HCT116 (cell line): ENCODE measurements around the gene TRIP10. TPM values are rescaled to one million over a fixed set of nuclear protein-coding genes. Genes with fewer than 3 reads are reported as not detected.
A peak's percentile ranks its signal among the peaks of the same experiment; 100 is the strongest.

Experiments used
- ATAC-seq: fragments of 200-7000 bp; cut with Tn5 transposase; 2 replicates; pipeline ENCODE4 v1.9.1; 2020; ENCODE audit warnings: mild to moderate bottlenecking, moderate library complexity
- BruUV-seq: library from RNA; stranded (reverse); fragments of 400-500 nt; replicated peaks from 2 replicates; lab custom pipeline; 2021; lab: Mats Ljungman, UMichigan
- CTCF ChIA-PET: fragments of 300-600 bp; sonication (Branson Sonifier 250); formaldehyde crosslinking; loops from one replicate; lab custom pipeline; 2021; ENCODE audit warnings: antibody characterized with exemption; lab: Charles Lee
- POLR2A ChIA-PET: fragments of 300-600, 350-600 bp; sonication (Branson Sonifier 250); formaldehyde crosslinking; loops from one replicate; lab custom pipeline; 2021; ENCODE audit warnings: antibody characterized with exemption; lab: Charles Lee
- RAD21 ChIA-PET, 2 experiments: fragments of 300-600 bp; sonication (Branson Sonifier 250); formaldehyde crosslinking; loops; one replicate each; lab custom pipeline; 2023; ENCODE audit warnings: low total read pairs in 2 of 2; ENCODE audit not compliant: uncharacterized antibody in 2 of 2, unreplicated experiment in 2 of 2, low non-redundant PET in 1 of 2; lab: Charles Lee
- DNase-seq: peaks from one replicate; pipeline ENCODE4 v3.0.0-alpha.2; 2010; ENCODE audit warnings: low read depth, low spot score
- H2AFZ ChIP-seq: fragments of 200-600 bp; shearing (Covaris generic), sonication (generic); 2 replicates; pipeline ENCODE4 v1.6.1; 2017; ENCODE audit warnings: low read depth, mixed run types, mixed read lengths, antibody characterized with exemption, low read length; ENCODE audit not compliant: poor library complexity, severe bottlenecking
- H3K27ac ChIP-seq: 2 replicates; pipeline ENCODE4 v1.5.1; 2012; ENCODE audit warnings: low read depth, low read length
- H3K27me3 ChIP-seq: fragments of 200-600 bp; sonication (generic); 2 replicates; pipeline ENCODE4 v1.6.1; 2016; ENCODE audit warnings: mixed run types, low read length, mixed read lengths; ENCODE audit not compliant: insufficient read depth
- H3K36me3 ChIP-seq, 2 experiments: fragments of 200-500 bp in 1 of 2; fragments of 200-600 bp in 1 of 2; sonication (Bioruptor generic) in 1 of 2; sonication (generic) in 1 of 2; 2 replicates each; pipeline versions ENCODE4 v1.5.1 to v1.6.1; 2014 to 2016; ENCODE audit warnings: low read length in 2 of 2, inconsistent platforms in 1 of 2, mixed read lengths in 1 of 2, mixed run types in 1 of 2; ENCODE audit not compliant: insufficient read depth in 2 of 2, control insufficient read depth in 1 of 2
- H3K4me1 ChIP-seq, 2 experiments: fragments of 200-600 bp in 1 of 2; sonication (generic) in 1 of 2; 2 replicates each; pipeline versions ENCODE4 v1.5.1 to v1.6.1; 2012 to 2017; ENCODE audit warnings: low read length in 2 of 2, inconsistent platforms in 1 of 2, mild to moderate bottlenecking in 1 of 2, mixed read lengths in 1 of 2, mixed run types in 1 of 2, moderate library complexity in 1 of 2; ENCODE audit not compliant: insufficient read depth in 2 of 2, control insufficient read depth in 1 of 2
- H3K4me2 ChIP-seq: fragments of 200-600 bp; sonication (generic); 2 replicates; pipeline ENCODE4 v1.6.1; 2017; ENCODE audit warnings: mixed run types, low read length, mixed read lengths
- H3K4me3 ChIP-seq, 2 experiments: fragments of 200-600 bp in 1 of 2; sonication (generic) in 1 of 2; replicated peaks in 1 of 2; 2 replicates each; pipeline ENCODE4 v1.5.1; 2011 to 2016; ENCODE audit warnings: low read length in 2 of 2, control low read depth in 1 of 2, low read depth in 1 of 2, mild to moderate bottlenecking in 1 of 2, mixed read lengths in 1 of 2, mixed run types in 1 of 2
- H3K79me2 ChIP-seq: fragments of 200-600 bp; sonication (generic); 2 replicates; pipeline ENCODE4 v1.6.1; 2017; ENCODE audit warnings: mild to moderate bottlenecking, mixed run types, low read length, moderate library complexity, mixed read lengths; ENCODE audit not compliant: insufficient read depth
- H3K9ac ChIP-seq: fragments of 200-600 bp; sonication (generic); 2 replicates; pipeline ENCODE4 v1.6.1; 2016; ENCODE audit warnings: low read length, mixed read lengths
- H3K9me2 ChIP-seq: fragments of 200-600 bp; sonication (generic), shearing (Covaris generic); 2 replicates; pipeline ENCODE4 v1.6.1; 2017; ENCODE audit warnings: mixed run types, mild to moderate bottlenecking, moderate library complexity; ENCODE audit not compliant: insufficient read depth
- H3K9me3 ChIP-seq, 2 experiments: fragments of 200-500 bp in 1 of 2; fragments of 200-600 bp in 1 of 2; sonication (Bioruptor generic) in 1 of 2; sonication (generic) in 1 of 2; 2 replicates each; pipeline ENCODE4 v1.6.1; 2014 to 2017; ENCODE audit warnings: low read length in 2 of 2, mixed read lengths in 2 of 2, inconsistent platforms in 1 of 2, low read depth in 1 of 2, mild to moderate bottlenecking in 1 of 2, mixed run types in 1 of 2, moderate library complexity in 1 of 2; ENCODE audit not compliant: control insufficient read depth in 1 of 2, insufficient read depth in 1 of 2
- H4K20me1 ChIP-seq: fragments of 200-600 bp; sonication (generic), shearing (Covaris generic); 2 replicates; pipeline ENCODE4 v1.6.1; 2017; ENCODE audit warnings: mixed run types, mild to moderate bottlenecking, moderate library complexity; ENCODE audit not compliant: insufficient read depth
- ELF1 ChIP-seq: IDR thresholded peaks from 2 replicates; pipeline ENCODE4 v1.6.1; 2012; ENCODE audit warnings: low read depth, borderline replicate concordance
- EZH2 ChIP-seq: fragments of 200-600 bp; sonication (generic); IDR thresholded peaks from 2 replicates; pipeline ENCODE4 v1.6.1; 2017; ENCODE audit warnings: antibody characterized with exemption, mixed run types
- EZH2phosphoT487 ChIP-seq: fragments of 200-600 bp; IDR thresholded peaks from 2 replicates; pipeline ENCODE4 v1.6.1; 2018; ENCODE audit warnings: antibody characterized with exemption, borderline replicate concordance
- FOSL1 ChIP-seq: IDR thresholded peaks from 2 replicates; pipeline ENCODE4 v1.6.1; 2012; ENCODE audit warnings: low read depth
- JUND ChIP-seq: IDR thresholded peaks from 2 replicates; pipeline ENCODE4 v1.6.1; 2012
- POLR2A ChIP-seq: IDR thresholded peaks from 2 replicates; pipeline ENCODE4 v1.7.0; 2011; ENCODE audit warnings: borderline replicate concordance; ENCODE audit not compliant: insufficient read depth, insufficient read length; ENCODE audit errors: extremely low read depth
- POLR2AphosphoS5 ChIP-seq: IDR thresholded peaks from 2 replicates; pipeline ENCODE4 v1.6.1; 2011; ENCODE audit warnings: mild to moderate bottlenecking, low read depth, low read length, moderate library complexity
- RAD21 ChIP-seq: IDR thresholded peaks from 2 replicates; pipeline ENCODE4 v1.6.1; 2012; ENCODE audit warnings: low read depth, mild to moderate bottlenecking
- TCF7L2 ChIP-seq: IDR thresholded peaks from 2 replicates; pipeline ENCODE4 v1.7.0; 2011; ENCODE audit warnings: borderline replicate concordance, inconsistent platforms; ENCODE audit not compliant: insufficient read depth, insufficient read length; ENCODE audit errors: extremely low read depth
- intact Hi-C: fragments of 100-400 bp; cut with micrococcal nuclease; formaldehyde crosslinking; loops from 2 replicates; pipeline ENCODE4 v1.10.0; 2022
- total RNA-seq: library from RNA; stranded (reverse); gene quantifications from one replicate; pipeline ENCODE4 v1.2.1, GENCODE V29; 2021; ENCODE audit not compliant: unreplicated experiment

Gene TRIP10
- total RNA-seq, 1 experiment from 2014 or later: 111 TPM

- peak within 1 kb of the TSS; percentile 86 for H3K9ac ChIP-seq
- CTCF ChIA-PET: interaction anchor here (0.7 to 3.9 kb wide), 7 partner anchors 11 to 221 kb away, joined by 3 to 91 read pairs (median 4); no protein-coding TSS in a partner anchor
- DNase-seq: peak; percentile 100
- H2AFZ ChIP-seq: no peak within 1 kb of the TSS
- no peaks in the 10 kb centered on the region for H3K9me2 ChIP-seq
- peak within 1 kb of the TSS; percentile 99 for H3K4me3 ChIP-seq
- no peaks in the 10 kb centered on the region for H4K20me1 ChIP-seq
- TF ChIP-seq POLR2AphosphoS5: peak; percentile 65
- no peak for TF ChIP-seq EZH2
- no peak for TF ChIP-seq RAD21
- no peak for TF ChIP-seq ELF1
- TF ChIP-seq POLR2A: no peak
- peak; percentile 77 for TF ChIP-seq TCF7L2
- TF ChIP-seq JUND: no peak
- TF ChIP-seq FOSL1: no peak
- TF ChIP-seq EZH2phosphoT487: no peak
- TF ChIP-seq, all 23 proteins: peak for 2
- Histone ChIP-seq H3K27ac (peak within 1 kb of the TSS; percentile 87), H3K4me2 (peak within 1 kb of the TSS; percentile 95), H3K36me3 (peaks cover 4 to 9% of the 10 kb centered on the region in 2 experiments; a peak in 3 of 4 replicates), H3K27me3 (no peaks in the 10 kb centered on the region), H3K4me1 (peaks cover 32 to 44% of the 10 kb centered on the region in 2 experiments), H3K9me3 (no peaks in the 10 kb centered on the region), H3K79me2 (peaks cover 45% of the 10 kb centered on the region)
- ChIA-PET RAD21 (interaction anchor here (0.6 to 2.3 kb wide), 6 partner anchors 15 to 126 kb away, joined by 3 to 16 read pairs (median 6); no protein-coding TSS in a partner anchor), POLR2A (interaction anchor here (0.7 to 3.1 kb wide), 6 partner anchors 16 to 221 kb away, joined by 3 to 13 read pairs (median 6); partner anchors contain the start of genes SH2D3A and TNFSF9)
- intact Hi-C loops: loop anchor here (5.0 kb wide), 1 partner anchor 365 kb away; the partner anchor contains the start of gene ALKBH7
- ATAC-seq: peak; percentile 72
- BruUV-seq: no TSS peak
Measured at GRCh38 chr19:6737284-6737872, 2.1 kb upstream of the TRIP10 start, which contains the start of gene GPR108. TSS of gene GPR108 (minus strand) at chr19:6737580. CDS start at chr19:6737576, 4 bp downstream.
